Measurements from ENCODE around the gene PET100.

PET100 gene

DNA sequence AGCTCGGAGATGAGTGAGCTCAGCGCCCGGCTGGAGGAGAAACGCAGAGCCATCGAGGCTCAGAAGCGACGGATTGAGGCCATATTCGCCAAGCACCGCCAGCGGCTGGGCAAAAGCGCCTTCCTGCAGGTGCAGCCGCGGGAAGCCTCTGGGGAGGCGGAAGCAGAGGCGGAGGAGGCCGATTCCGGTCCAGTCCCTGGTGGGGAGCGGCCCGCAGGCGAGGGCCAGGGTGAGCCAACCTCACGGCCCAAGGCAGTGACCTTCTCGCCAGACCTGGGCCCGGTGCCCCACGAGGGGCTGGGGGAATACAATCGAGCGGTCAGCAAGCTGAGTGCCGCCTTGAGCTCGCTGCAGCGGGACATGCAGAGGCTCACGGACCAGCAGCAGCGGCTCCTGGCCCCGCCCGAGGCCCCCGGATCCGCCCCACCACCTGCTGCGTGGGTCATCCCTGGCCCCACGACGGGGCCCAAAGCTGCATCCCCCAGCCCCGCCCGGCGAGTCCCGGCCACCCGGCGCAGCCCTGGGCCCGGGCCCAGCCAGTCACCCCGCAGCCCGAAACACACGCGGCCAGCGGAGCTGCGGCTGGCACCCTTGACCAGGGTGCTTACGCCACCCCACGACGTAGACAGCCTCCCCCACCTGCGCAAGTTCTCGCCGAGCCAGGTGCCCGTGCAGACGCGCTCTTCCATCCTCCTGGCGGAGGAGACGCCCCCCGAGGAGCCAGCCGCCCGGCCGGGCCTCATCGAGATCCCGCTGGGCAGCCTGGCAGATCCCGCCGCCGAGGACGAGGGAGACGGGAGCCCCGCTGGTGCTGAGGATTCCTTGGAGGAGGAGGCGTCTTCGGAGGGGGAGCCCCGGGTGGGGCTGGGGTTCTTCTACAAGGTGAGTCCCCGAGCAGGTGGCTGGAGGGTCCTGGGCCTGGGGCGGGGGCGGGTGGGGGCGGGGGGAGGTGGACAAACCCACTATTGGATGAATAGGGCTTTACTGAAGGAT is 17.0 kb upstream of the PET100 start:
- no peak for DNase-seq

GRCh38 chr19:7614859-7615741 is 14.5 kb upstream of the PET100 start:
- DNase-seq, result no peak

GRCh38 chr19:7617172-7617571 is 12.4 kb upstream of the PET100 start:
- no peak for DNase-seq

DNA sequence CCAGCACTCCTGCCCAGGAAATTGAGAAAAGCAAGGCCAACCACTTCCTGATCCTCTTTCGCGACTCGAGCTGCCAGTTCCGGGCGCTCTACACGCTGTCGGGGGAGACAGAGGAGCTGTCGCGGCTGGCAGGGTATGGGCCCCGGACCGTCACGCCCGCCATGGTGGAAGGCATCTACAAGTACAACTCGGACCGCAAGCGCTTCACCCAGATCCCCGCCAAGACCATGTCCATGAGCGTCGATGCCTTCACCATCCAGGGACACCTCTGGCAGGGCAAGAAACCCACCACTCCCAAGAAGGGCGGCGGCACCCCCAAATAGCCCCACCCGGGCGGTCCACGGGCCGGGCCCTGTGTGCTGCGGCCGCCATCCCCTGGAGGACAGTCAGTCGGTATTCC is 11.9 kb upstream of the PET100 start:
- DNase-seq, result no peak

DNA sequence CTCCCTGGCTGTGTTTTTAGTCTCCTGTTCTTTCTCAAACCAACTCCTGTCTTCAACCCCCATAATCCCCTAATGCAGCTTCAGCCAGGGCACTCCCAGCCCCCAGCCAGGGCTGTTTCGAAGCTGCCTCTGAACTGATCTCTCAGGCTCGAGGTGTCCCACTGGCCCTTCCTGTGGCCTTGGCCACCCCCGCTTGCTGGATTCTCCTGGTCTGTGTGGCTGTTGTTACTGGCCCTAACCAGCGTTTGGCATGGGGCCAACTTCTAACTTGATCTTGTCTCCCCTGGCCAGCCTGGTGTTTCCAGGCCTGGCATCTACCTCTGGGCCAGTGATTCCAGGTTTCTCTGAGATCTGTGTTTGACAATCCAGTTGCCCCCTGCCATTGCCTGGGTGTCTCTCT is 11.2 kb upstream of the PET100 start:
- no peak for DNase-seq

- no peak for DNase-seq
Observed at GRCh38 chr19:7618771-7619510, 10.7 kb upstream of the PET100 start.

DNA sequence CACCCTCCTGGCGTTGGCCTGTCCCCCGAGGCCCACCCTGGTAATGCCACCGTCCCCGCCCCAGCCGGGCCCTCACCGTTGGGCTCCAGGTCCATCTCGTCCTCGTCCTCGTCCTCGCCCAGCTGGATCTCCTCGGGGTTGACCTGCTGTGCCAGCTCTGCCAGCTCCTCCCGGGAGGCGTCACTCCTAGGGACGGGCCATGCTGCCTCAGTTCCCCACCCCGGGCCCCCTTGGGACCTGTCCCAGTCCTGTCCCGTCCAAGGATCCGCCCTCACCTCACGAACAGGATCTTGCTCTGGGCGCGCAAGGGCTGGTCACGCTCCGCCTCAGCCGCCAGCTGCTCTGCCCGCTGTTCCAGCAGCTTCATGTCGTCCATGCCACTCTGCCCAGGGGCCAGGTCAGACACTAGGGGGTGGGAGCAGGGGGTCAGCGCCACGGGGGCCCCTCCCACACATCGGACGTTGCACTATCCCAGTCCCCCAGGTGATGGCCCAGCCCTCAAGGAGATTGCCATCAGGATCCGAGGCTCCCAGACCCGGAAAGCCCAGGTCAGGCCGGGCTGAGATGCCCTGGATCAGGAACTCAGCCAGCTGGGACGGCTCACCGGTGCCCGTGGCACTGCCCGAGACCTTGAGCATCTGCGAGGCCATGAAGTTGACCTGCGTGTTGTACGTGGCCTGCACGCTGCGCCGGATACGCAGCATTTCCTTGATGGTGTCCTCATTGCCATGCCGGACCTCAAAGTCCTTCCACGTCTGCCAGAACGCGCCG is 9.7 kb upstream of the PET100 start:
- no peak for DNase-seq

GRCh38 chr19:7620442-7621412 is 8.9 kb upstream of the PET100 start:
- no peak for DNase-seq

- DNase-seq, result no peak
Observed at GRCh38 chr19:7622933-7623685, 6.5 kb upstream of the PET100 start.

DNA sequence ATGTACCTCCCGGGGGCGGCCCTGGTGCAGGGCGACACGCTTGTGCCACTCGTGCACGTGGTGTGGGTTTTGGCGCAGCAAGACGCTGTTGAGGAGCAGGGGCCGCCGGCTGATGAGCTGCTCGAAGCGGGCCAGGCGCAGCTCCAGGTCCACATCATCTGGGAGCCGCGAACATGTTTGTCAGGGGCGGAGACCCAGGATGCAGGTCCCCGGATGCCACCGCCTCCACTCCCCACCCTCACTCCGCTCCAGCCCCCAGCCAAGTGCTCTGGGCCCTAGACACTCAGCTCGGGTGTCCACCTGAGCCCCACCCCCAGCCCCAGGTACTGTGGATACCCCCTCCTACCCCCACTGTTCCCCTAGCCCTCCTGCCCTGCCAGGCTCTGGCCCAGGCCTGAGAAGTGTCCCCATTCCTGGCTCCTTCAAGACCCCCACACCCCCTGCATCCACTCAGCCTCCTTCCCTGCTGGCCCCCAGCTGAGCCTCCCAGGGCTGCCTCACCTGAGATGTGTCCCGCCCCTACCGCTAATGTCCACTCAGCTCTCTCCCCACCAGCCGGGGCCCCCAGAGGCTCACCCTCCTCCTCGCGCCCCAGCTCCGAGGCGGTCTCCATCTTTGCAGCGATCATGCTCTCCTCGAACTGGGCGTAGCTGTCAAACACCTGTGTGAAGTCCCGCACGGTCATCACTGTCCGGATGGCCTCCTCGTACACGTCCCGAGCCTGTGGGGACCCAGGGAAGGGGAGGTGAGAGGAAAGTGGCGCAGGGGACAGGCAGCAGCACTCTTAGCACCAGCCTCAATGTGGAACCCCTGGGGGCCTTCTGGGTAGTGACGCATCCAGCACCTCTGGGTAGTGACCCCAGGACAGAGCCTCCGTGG is 5.6 kb upstream of the PET100 start:
- DNase-seq, result no peak

- DNase-seq, result no peak
Observed at GRCh38 chr19:7624810-7625209, 4.8 kb upstream of the PET100 start.

DNA sequence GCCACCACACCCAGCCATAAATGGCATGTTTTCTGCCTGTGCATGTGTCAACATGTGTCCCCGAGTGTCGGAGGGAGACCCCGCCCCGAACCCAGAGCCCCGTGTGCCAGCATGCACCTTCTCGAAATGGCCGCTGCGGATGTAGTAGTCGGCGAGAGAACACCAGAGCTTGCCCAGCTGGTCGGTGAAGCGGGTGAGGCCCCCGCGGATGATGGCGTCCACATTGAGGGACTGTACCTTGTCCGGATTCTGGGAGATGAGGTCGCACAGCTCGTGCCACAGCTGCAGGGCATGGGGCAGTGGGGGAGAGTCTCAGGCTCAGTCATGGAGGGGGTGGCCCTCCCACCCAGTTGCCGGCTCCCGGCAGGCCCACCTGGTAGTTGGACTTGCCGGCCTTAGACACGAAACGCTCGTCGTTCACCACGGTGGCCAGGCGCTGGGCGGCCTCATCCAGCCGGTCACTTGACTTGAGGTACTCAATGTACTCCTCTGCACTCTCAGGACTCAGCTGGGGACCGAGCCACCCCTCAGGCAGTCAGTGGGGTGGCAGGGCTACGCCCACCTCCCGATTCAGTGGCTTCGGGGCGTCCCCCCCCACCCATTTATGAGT is 3.7 kb upstream of the PET100 start:
- DNase-seq, result no peak

GRCh38 chr19:7627166-7627565 is 2.4 kb upstream of the PET100 start:
- DNase-seq, result no peak

GRCh38 chr19:7628589-7629311 is 843 bp upstream of the PET100 start:
- DNase-seq, result no peak

DNA sequence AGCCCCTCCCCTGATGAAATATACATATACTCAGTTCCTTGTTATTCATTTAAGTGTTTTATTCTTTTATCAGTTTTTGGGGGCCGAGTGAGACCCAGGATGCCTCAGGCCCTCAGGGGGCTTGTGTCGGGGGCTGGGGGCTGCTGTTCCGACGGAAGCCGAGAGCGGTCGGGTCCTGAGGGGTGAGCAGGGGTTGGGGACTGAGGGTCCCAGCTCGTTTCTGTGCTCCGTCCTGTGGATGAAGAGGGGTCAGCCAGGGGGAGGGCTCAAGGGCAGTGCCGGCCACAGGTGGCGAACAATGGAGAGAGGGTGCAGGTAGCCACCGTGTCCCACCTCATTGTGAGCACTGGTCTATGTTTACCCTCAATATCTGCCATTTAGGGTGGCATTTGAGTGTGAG is 2.0 kb downstream of the PET100 start:
- no peak for DNase-seq

- DNase-seq, result no peak
Observed at GRCh38 chr19:7632340-7633203, 3.0 kb downstream of the PET100 start.

DNA sequence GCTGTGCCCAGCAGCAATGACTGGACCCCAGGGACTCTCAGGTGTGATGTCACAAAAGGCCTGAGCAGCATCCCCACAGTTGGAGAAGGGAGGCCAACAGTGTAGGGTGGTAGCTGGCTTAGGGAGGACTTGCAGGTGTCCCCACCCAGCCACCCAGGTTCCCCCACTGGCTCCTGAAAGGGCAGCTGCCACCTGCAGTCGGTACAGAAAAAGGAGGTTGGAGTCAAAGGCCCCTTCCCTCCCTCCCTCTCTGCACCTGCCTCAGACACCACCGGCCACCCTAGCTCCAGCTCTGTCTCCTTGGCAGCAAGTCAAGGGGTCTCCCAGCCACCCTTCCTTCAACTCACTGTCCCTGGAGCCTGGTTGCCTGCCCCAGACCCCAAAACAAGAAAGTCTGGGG is 4.1 kb downstream of the PET100 start, which contains the start of gene PCP2:
Gene PCP2 (minus strand): TSS at position 22 of the 400 bp plus-strand sequence. CDS start 262 bp downstream, outside the sequence.
- DNase-seq, result no peak

Data from NCI-H1436 (cell line).